Psoas muscle (tissue), 8 donors: ENCODE measurements around the gene CELF2. TPM values are rescaled to one million over a fixed set of nuclear protein-coding genes. Genes with fewer than 3 reads are reported as not detected.
A peak's percentile ranks its signal among the peaks of the same experiment; 100 is the strongest.

Source experiments
- ATAC-seq, 4 donors: fragments of 200-7000 bp; cut with Tn5 transposase; one replicate each; pipeline ENCODE4 v1.9.1; 2020; ENCODE audit warnings: moderate library complexity in 3 of 4, mild to moderate bottlenecking in 2 of 4
- DNase-seq, 2 donors: peaks; one replicate each; pipeline ENCODE4 v3.0.0-alpha.2; 2020
- H3K27ac ChIP-seq: fragments of 200-600 bp; one replicate; pipeline ENCODE4 v1.8.0; 2022
- H3K27me3 ChIP-seq, 3 donors: fragments of 200-600 bp in 1 of 3; one replicate each; pipeline versions ENCODE4 v1.6.1 to v1.8.0; 2013 to 2022; ENCODE audit warnings: low read length in 2 of 3, mild to moderate bottlenecking in 2 of 3, moderate library complexity in 1 of 3; ENCODE audit not compliant: insufficient read depth in 3 of 3
- H3K36me3 ChIP-seq, 2 donors: fragments of 200-600 bp in 1 of 2; one replicate each; pipeline versions ENCODE4 v1.6.1 to v1.8.0; 2013 to 2022; ENCODE audit warnings: low read depth in 1 of 2, mild to moderate bottlenecking in 1 of 2, moderate library complexity in 1 of 2; ENCODE audit not compliant: insufficient read depth in 1 of 2
- H3K4me1 ChIP-seq: fragments of 200-600 bp; one replicate; pipeline ENCODE4 v1.8.0; 2022
- H3K4me3 ChIP-seq: fragments of 200-600 bp; one replicate; pipeline ENCODE4 v1.8.0; 2022; ENCODE audit warnings: mild to moderate bottlenecking
- H3K9me3 ChIP-seq: fragments of 200-600 bp; one replicate; pipeline ENCODE4 v1.8.0; 2022
- WGBS, 3 donors: extraction: QIAGEN DNeasy Blood & Tissue Kit; methylation state at CpG; one replicate each; pipeline versions ENCODE4 v1.1.6 to v1.1.7; 2013; 5-methylcytosine and 5-hydroxymethylcytosine counted together
- intact Hi-C, 2 donors: fragments of 100-400 bp; cut with DNase I; formaldehyde crosslinking; loops; one replicate each; pipeline versions ENCODE4 v1.11.0 to v1.14.2; 2022
- polyA plus RNA-seq, 3 donors: library from polyadenylated mRNA; stranded (reverse); fragments of 200-250 nt; gene quantifications; one replicate each; pipeline ENCODE4 v1.2.3, GENCODE V29; 2013
- total RNA-seq, 4 donors: library from RNA; stranded (reverse); fragmentation: NEBNext Ultra II Directional in 2 of 4; extraction: Animal tissue kit (Norgen Biotek cat#: 25700) in 2 of 4; gene quantifications; one replicate each; pipeline versions ENCODE4 v1.2.1 to v1.2.4, GENCODE V29; 2021 to 2023
- TF ChIP-seq, protein P1 (sequence below): fragments of 200-600 bp; IDR thresholded peaks from one replicate; pipeline ENCODE4 v1.8.0; 2022; ENCODE audit warnings: antibody characterized with exemption
- donor health status: healthy with polysubstance abuse.
- donor health status: DM: no; HTN: no; CAD: no; lungs with moderate emphysema.
- donor health status: Bipolar disorder and iron deficiency.
- donor health status: healthy.
- donor health status: DM: yes; HTN: yes; CAD: no.
- donor health status: DM: no; HTN: no; CAD: no.
- donor health status: DM: no; HTN: no; CAD: no.
- donor health status: DM: yes; HTN: yes; CAD: no.

Gene CELF2
- total and polyA plus RNA-seq, 7 donors, result 9.8 to 47.8 (median 29.0) TPM

DNA sequence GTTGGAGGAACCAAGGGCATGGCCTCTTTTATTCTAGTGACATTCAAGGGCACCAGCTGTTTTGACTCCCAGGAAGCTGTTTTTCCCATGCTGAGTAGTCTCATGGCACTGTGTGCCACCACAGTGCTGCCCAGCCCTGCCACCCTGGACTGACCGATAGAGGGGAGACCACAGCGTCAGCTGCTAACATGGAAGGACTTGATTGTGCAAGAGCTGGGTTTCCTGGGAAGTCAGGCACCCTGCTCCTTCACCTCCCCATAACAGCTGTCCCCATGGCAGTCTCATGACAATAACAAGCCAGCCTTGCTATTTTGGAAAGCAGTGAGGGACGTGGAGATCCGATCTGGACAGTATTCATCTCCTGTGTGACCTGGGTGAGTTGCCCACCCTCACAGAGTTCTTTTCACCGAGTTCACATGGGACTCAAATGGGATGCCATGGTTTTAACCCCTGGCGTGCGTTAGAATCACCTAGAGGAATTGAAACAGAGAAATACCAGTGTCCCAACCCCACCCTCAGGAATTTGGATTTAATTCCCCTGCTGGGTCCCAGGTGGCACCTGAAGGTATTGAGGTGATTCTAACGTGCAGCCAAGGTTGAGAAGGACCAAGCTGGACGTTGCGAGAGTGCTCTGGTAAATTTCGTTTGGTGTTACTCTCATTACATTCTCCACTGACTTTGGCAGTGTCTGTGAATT lies 174.8 kb downstream of the CELF2 start:
- Histone ChIP-seq H3K4me1 (peaks cover 22% of the 10 kb centered on the region), H3K27ac (no peak overlapping the region), H3K4me3 (no peak overlapping the region), H3K27me3 (no peaks in the 10 kb centered on the region), H3K36me3 (no peaks in the 10 kb centered on the region), H3K9me3 (no peaks in the 10 kb centered on the region)
- TF ChIP-seq, protein P1, sequence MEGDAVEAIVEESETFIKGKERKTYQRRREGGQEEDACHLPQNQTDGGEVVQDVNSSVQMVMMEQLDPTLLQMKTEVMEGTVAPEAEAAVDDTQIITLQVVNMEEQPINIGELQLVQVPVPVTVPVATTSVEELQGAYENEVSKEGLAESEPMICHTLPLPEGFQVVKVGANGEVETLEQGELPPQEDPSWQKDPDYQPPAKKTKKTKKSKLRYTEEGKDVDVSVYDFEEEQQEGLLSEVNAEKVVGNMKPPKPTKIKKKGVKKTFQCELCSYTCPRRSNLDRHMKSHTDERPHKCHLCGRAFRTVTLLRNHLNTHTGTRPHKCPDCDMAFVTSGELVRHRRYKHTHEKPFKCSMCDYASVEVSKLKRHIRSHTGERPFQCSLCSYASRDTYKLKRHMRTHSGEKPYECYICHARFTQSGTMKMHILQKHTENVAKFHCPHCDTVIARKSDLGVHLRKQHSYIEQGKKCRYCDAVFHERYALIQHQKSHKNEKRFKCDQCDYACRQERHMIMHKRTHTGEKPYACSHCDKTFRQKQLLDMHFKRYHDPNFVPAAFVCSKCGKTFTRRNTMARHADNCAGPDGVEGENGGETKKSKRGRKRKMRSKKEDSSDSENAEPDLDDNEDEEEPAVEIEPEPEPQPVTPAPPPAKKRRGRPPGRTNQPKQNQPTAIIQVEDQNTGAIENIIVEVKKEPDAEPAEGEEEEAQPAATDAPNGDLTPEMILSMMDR, result no peak
- DNase-seq (peak in 1 of 2 donors; percentile 33), ATAC-seq (peak; percentile 83 to 96 (median 86))
- intact Hi-C loops, result no loop called here
- 38 to 55% (median 44%) methylated on average over 11 of the region's 11 CpGs for WGBS, 3 donors

DNA sequence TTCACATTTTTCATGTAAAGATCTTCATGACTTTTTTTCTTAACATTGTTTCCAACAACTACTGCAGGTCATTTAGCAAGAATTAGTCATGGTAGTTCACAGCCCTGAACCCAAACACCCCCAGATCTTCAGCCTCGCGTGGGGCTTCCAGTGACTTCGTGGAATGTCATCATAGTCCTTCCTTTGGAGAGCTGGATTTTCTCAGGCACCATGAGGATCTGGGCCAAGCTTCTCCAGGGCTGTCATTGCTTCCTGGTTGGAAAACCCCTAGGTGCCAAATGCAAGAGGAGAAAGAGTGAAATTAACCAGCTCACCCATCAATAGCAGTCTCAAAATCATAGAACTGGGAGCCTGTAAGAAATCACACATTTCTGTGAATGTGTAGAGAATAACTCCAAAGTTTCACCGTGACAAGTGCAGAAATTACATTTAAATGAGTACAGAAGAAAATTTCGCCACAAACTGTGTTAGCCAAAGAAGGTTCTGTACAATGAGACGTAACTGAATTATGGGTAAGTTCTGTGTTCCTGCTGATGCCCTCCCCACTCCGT lies 175.4 kb downstream of the CELF2 start:
- peaks cover 22% of the 10 kb centered on the region for H3K4me1 ChIP-seq
- DNase-seq (no peak), ATAC-seq (no peak)
- TF ChIP-seq, protein P1, result no peak
- H3K9me3 ChIP-seq, result no peaks in the 10 kb centered on the region
- no peaks in the 10 kb centered on the region for H3K36me3 ChIP-seq
- no peak overlapping the region for H3K4me3 ChIP-seq
- H3K27ac ChIP-seq, result no peak overlapping the region
- intact Hi-C loops, result no loop called here
- WGBS, 3 donors, result 73 to 82% (median 80%) methylated on average over 7 of the region's 7 CpGs
- no peaks in the 10 kb centered on the region for H3K27me3 ChIP-seq

DNA sequence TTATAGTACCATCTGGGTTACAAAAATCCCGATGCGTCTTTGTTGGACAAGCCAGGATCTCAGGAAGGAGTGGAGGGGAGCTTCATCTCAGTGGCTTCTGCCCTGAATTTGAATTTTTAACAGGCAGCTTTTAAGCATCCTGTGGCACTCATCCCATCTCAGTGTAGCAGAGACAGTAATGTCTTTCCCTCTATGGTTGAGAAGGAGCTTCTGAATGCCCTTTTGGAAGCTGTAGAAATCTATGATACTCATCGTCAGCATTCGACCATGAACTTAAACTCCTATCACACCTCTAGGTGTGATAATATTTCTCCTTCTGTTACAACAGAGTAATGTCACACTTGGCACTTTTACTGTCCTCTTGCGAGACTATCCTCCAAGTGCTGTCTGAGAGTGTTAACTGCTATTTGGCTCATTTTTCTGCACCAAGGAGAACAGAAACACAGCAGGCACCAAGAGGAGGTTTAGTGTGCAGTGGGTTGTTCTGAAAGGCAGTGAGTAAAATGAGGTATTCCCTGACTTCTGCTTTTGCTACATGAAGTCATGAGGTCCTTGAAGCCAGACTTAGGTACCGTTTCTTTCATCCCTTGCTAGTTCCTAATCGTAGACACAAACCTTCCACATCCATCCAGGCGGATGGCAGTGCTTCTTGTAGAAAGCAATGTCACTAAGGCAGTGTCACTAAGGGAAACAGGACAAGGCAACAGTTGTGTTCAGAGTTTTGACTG lies 177.4 kb downstream of the CELF2 start:
- Histone ChIP-seq H3K9me3 (no peaks in the 10 kb centered on the region), H3K4me3 (no peak overlapping the region), H3K4me1 (peaks cover 22% of the 10 kb centered on the region), H3K36me3 (no peaks in the 10 kb centered on the region), H3K27ac (no peak overlapping the region), H3K27me3 (no peaks in the 10 kb centered on the region)
- TF ChIP-seq, protein P1, result no peak
- intact Hi-C loops, result no loop called here
- no peak for ATAC-seq
- 71 to 89% (median 76%) methylated on average over 8 of the region's 8 CpGs for WGBS, 3 donors
- DNase-seq, result no peak

DNA sequence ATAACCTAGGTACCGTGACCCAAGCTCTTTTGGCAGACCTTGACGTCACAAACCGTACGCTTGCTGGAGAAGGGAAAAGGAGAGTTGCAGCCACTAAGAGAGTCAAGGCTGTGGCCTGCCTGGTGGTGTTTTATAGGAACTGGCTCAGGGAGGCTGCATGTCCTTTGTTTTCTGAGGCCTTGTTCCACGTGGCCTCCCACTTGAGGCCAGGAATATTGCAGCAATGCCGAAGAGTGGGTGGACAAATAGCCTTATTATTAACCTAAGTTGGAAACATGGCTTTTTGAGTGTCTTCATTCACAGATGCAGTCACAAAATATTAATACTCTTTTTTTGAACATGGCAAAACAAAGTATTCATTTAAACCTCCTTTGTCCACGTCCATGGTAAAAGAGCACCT lies 178.0 kb downstream of the CELF2 start:
- no peak overlapping the region for H3K27ac ChIP-seq
- DNase-seq, result no peak
- TF ChIP-seq, protein P1, result no peak
- 85 to 92% (median 89%) methylated on average over 7 of the region's 7 CpGs for WGBS, 3 donors
- no peaks in the 10 kb centered on the region for H3K9me3 ChIP-seq
- intact Hi-C loops, result no loop called here
- H3K4me1 ChIP-seq, result peaks cover 22% of the 10 kb centered on the region
- H3K27me3 ChIP-seq, result no peaks in the 10 kb centered on the region
- no peak for ATAC-seq
- no peak overlapping the region for H3K4me3 ChIP-seq
- no peaks in the 10 kb centered on the region for H3K36me3 ChIP-seq
